GM19452 (cell line): ENCODE measurements around the gene CEBPG.

Experiments used
- ATAC-seq: cut with Tn5 transposase; IDR thresholded peaks from one replicate; pipeline ENCODE4 v1.9.1; 2021; ENCODE audit not compliant: unreplicated experiment

Gene CEBPG

GRCh38 chr19:33381101-33381500 is 7.6 kb downstream of the CEBPG start:
- no peak for ATAC-seq

- ATAC-seq, result no peak
These were observed 8.5 kb downstream of the CEBPG start for GRCh38 chr19:33382006-33382405.

GRCh38 chr19:33382982-33383381 is 9.5 kb downstream of the CEBPG start:
- ATAC-seq, result no peak

- no peak for ATAC-seq
These were observed 10.3 kb downstream of the CEBPG start for GRCh38 chr19:33383720-33384292.

GRCh38 chr19:33384983-33385382 is 11.5 kb downstream of the CEBPG start:
- no peak for ATAC-seq

- no peak for ATAC-seq
These were observed 12.4 kb downstream of the CEBPG start for GRCh38 chr19:33385956-33386355.

- no peak for ATAC-seq
These were observed 12.9 kb downstream of the CEBPG start for GRCh38 chr19:33386361-33386858.

GRCh38 chr19:33387351-33388230 is 14.1 kb downstream of the CEBPG start:
- ATAC-seq, result no peak

GRCh38 chr19:33388231-33388724 is 14.8 kb downstream of the CEBPG start:
- ATAC-seq, result no peak

GRCh38 chr19:33388725-33389420 is 15.4 kb downstream of the CEBPG start:
- no peak for ATAC-seq

GRCh38 chr19:33389421-33390100 is 16.1 kb downstream of the CEBPG start:
- no peak for ATAC-seq

- no peak for ATAC-seq
These were observed 16.8 kb downstream of the CEBPG start for GRCh38 chr19:33390101-33390907.

GRCh38 chr19:33390908-33391630 is 17.6 kb downstream of the CEBPG start:
- ATAC-seq, result no peak

GRCh38 chr19:33391631-33392249 is 18.2 kb downstream of the CEBPG start:
- ATAC-seq, result no peak

GRCh38 chr19:33392341-33393285 is 19.1 kb downstream of the CEBPG start:
- ATAC-seq, result no peak

- no peak for ATAC-seq
These were observed 19.9 kb downstream of the CEBPG start for GRCh38 chr19:33393286-33394005.

GRCh38 chr19:33394006-33394722 is 20.7 kb downstream of the CEBPG start:
- ATAC-seq, result no peak
